COLO829 (cell line): ENCODE data around the gene ST6GALNAC5.
A peak's percentile ranks its signal among the peaks of the same experiment; 100 is the strongest.
"Not testable (repeated sequence)": the region's sequence is repeated elsewhere in the genome, so short reads cannot be mapped to it uniquely, and the experiment has no call there.

Experiments
- DNase-seq: peaks from one replicate; pipeline ENCODE4 v3.0.0; 2012; ENCODE audit warnings: low spot score

Gene ST6GALNAC5

DNA sequence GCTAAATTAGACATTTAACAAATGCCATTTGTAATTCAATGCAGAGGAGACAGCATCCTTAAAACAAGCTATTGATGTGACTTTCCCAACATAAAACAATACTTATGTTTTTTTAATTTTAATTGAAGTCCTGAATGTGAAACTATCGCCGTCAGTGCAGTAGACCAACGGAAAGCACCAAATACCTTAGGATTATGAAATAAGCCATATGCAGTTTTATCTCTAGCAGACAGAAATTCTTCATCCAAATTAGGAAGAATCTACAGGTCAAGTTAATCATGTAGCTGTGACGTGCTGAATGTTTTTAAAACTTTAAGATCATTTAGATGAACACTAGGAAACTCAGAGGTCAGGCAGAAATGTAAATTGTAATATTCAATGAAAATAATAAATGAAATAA lies 714 bp upstream of the ST6GALNAC5 start:
- no peak for DNase-seq

DNA sequence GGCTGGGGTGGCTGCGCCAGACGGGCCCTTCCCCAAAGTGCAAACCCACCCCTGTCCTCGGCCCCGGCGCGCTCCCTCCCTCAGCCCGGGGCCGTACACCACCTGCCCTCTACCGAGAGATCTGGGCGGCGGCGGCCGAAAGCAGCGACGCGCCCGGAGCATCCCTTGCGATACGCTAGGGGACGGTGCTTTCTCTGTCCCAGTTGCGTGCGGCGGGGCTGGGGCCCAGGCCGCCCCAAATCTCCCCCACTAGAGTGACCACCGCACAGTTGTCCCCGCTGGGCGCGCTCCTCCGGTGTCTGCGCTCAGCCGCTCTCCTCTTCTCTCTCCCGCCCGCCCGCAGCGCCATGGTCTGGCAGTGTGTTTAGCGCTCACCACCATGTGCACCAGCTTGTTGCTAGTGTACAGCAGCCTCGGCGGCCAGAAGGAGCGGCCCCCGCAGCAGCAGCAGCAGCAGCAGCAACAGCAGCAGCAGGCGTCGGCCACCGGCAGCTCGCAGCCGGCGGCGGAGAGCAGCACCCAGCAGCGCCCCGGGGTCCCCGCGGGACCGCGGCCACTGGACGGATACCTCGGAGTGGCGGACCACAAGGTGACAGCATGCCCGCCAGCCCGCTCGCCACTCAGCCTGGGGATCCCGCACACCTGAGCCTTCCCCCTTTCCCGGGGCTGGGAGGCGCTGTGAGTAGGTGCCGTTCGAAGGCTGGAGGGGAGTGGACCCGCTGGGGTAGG lies 1.0 kb downstream of the ST6GALNAC5 start:
- DNase-seq: no peak

DNA sequence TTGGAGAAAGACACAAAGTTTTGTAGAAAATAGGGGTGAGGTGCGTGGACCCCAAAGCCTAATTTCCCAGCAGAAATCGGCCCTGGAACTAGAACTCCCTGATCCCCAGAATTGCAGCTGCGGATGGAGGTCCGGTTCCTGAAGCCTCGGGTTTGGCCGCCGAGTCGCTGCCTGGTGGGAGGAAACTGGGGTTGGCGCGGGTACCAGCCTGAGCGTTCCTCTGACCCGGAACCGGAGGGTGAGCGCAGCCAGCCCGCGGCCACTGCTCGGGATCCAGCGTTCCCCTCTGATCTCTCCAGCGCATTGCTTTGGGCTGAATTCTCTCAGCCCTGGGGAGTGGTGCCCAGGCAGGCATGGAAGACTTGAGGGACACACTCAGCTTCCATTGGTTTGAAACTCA lies 1.6 kb downstream of the ST6GALNAC5 start:
- DNase-seq: no peak

DNA sequence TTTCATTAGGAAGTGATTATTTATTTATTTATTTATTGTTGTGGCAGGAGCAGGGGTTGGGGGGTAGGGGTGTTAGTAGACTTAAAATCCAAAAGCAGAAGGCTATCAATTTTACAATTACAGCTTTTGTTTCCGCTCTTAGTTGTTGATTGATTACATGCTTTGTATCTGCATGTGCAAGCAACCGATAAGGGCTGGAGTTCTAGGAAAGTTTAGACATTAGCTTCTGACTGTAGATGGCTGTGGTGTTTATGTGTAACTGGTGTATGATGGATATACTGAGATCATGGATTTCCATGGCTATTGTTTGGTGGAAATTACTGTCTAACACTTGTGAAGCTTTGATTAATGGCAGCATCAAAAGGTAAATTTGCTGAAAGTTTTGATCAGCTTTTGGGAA lies 2.8 kb downstream of the ST6GALNAC5 start:
- DNase-seq: no peak

DNA sequence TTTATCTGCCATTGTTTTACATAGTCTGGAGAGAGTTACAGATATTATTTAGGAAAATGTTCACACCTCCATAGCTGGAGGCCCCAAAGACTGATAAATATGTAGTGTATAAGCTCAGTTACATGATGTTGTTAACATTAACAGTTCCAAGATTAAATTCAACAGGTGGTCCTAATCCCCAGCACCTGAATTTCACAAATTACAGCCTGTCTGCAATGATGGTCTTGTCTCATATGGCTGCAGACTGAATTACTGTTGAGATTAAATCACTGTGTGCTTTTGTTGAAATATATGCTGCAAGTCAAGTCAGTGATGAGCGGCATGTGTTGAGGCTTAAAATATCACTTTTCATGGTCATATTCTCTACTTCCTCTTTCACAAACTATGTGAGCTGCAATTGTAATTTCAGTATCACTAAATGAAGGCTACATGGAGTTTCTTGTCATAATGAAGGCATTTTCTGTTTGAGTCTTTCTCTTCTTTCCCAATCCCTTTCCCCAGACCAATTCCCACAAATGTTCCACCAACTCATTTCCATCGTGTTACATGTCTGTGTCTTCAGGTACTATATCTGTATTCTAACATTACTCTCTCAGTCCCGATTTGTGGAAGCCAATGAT lies 4.2 kb downstream of the ST6GALNAC5 start:
- DNase-seq: no peak

DNA sequence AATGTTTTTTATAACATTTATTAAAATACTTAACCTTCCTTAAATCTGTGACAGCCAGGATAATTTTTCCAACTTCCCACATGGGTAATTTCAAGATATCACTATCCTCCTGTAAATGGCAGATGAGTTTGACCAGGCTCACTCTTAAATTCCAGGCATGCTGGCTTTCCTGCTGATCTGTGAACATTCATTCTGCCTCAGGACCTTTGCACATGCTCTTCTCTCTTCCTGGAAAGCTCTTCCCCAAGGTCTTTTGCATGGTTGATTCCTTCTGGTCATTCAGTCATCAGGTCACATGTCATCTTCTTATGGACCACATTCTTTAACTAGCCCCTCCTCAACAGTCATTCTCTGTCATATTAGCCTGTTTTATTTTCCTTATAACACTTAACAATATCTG lies 5.7 kb downstream of the ST6GALNAC5 start:
- DNase-seq: no peak

DNA sequence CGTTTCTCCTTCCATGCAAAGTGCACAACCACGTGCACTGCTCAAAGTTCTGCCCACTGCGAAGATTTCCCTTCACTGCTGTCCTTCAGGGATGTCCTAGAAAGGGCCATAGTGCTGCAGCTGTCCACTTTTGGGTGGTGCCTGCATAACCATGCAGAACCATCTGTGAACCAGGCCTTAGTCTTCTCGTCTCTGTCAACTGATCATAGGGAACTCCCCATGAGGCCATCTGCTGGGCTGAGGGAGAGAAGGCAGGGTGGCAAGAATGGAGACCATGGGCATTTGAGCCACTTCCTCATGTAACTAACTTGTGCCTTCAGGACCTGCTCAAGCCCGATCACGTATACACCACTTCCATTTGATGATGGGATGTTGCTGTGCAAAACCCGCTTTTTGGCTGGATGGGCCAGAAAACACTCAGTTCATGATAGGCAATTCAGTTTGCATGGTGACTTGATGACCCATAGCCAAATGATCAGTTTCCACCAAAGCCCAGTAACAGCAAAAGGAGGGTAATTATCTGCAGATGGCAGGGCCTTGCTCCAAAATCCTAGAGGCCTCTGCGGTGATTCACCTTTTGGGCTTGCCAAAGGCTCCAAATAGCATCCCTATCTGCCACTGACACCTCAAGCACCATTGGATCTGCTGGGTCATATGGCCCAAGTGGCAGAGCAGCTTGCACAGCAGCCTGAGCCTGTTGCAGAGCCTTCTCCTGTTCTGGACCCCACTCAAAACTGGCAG lies 9.5 kb downstream of the ST6GALNAC5 start:
- no peak for DNase-seq

DNA sequence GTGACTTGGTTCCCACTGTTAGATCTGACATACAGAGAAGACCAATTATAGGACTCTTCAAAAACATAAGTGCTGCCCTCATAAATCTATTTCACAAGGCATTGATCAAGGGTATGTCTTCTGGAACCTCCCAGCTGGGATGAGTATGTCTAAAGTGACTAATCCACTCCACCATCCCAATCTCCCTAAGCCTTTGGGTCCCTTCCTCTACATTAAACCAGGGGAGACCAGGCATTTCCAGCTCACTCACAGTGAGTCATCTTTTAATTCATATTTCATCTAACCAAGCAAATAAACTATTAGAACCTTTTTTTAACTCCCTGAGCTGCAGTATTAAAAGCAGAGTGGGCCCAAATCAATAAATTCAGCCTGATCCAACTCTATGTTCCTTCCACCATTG lies 11.7 kb downstream of the ST6GALNAC5 start:
- not testable (repeated sequence) for DNase-seq

DNA sequence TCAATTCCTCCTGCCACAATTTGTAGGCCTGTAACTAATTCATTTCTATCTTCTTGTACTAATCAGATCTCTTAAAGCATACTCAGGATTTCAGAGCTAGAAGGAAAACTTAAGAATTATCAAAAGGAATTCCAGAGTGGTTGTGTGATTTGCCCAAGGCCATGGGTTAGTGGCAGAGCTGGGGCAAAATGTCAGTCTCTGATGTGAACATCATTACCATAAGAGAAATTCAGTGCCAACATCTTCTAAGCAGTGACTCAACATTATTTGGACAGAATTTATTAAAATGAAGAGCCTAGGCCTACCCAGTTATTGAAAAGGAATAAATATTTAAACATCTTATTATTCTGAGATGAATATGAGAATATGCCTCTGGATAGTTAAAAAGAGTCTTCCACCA lies 14.5 kb downstream of the ST6GALNAC5 start:
- peak; percentile 11 for DNase-seq

DNA sequence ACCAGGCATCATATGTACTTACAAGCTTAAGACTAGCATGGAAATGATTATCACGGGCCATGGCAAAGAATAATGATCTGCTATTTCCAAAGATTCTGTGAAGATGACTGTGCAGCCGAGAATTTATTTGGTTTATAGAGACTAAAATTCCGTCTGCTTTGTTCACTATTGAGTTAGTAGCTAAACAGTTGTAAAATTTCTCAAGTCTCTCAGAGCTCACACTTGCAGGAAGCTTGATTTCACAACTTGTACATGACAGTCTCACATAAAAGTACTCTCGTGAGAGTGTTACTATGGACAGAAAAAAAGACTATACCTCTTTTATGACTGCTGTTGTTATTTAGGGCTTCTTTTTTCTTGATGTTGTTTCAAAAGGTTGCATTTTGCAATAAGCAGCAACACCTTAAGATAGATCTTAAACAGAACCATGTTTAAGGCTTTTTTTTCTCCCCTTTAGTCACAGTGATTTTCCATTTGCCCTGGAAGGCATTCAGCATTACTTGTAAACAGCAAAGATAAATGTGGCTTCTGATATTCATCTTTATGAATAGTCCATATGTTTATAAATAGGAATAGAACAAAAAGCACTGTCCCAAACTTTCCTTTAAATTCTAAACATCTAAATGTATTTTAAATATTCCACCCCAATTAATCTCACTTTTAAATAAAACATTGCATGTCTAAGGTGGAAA lies 24.8 kb downstream of the ST6GALNAC5 start:
- no peak for DNase-seq

DNA sequence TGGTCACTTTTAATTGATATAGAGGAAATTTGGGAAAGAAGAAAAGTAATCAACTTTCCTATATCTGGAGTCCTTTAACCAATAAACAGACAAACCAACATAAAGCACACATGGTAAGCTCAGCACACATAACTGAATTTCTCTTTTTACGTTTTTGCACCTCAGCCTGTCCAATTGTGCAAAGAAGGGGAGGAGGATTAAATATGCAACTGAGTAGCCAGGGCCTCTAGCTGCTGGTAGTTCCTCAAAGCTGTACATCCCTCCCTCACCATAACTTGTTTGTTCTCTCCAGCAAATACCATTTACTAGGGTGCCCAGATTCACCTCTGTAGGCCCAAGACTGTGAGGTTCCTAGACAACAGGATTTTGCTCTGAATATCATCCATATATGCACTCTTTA lies 25.4 kb downstream of the ST6GALNAC5 start:
- no peak for DNase-seq

DNA sequence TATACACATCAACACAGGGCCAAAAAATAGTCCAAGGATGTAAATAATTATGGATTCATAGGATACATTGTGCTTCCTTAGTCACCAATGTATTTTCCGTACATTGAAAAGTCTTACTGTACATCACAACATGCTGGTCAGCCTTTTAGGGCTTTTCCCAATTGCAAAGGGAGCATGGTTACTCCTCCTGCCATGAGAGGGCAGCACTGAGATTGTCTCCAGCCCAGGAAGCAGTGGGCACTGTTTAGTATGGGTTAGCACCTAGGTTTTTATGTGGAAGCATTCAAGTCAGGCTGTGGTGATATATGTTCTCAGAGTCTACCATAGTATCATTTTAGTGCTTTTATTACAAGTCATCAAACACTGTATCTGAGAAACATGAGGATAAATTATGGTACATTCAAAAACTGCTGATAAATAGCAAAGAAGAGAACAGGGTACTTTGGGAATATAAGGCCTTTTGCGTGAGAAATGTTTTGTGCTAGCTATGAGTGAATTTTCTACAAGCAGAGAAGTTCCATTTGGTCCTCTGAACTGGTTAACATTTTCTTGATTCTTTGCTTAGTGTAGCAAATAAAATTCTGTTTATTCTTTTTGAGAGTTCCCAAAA lies 34.0 kb downstream of the ST6GALNAC5 start:
- peak; percentile 32 for DNase-seq

DNA sequence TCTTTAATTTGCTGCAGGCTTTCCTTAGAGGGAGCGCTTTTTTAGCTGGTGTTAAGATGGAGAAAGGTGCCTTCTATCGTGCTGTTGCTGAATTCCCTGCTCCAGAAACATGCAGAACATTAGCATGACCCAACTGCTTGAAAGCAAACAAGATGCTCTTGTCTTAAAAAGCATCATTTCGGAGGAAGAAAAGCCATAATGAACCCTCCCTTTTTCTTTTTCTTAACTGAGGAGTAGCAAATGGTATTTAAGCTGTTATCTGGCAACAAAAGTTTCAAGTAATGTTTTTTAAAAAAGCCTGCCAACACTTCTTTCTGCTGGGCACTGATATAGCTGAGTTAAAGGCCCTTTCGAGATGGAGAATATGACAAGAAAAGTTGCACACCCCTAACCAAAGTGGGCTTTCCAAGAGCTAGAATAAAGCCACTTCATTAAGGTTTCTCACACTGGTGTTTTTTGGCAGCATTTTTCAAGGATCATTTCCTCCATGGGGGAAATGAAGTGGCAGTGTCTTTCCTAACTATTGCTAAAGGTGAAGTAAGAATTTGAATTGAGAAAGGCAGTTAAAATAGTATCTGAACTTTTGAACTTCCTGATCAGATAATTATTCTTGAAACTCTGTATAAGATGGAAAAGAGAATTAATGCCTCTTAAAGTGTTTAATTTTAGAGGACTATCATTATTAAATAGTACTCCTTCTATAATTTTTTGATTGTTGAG lies 38.8 kb downstream of the ST6GALNAC5 start:
- no peak for DNase-seq

DNA sequence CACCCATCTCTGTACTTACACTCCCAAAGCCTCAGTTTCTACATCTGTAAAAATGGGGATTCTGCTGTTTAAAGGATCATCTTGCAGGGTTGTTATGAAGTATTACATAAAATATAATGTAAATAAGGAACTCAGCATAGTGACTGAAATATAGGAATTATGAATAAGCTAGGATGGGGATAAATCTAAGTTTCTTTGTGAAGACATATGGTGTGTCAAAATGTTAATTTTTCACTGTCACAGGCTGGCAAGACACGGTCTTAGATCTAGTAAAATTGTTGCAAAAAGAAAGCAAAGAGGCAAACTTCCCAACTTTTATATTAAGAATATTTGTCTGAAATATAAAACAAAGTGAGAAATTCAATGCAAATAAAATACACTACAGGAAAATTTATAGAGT lies 42.0 kb downstream of the ST6GALNAC5 start:
- no peak for DNase-seq

DNA sequence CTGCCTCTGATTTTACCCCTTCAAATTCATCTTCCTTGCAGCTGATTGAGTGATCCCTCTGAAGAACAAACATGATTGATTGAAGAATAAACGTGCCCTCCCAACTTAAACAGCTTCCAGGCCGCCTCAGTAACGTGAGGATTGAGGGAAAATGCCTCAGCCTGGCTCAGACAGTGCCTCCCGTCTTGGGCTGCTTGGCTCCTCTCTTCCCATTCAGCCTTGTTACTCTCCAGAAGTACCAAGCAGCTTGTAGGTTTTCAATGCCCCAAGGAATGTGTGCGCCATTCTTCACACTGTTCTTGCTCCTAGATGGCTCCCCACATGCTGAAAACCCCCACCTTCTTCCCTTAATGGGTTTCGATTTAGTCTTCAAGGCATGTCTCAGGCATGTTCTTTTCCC lies 51.8 kb downstream of the ST6GALNAC5 start:
- DNase-seq: no peak

DNA sequence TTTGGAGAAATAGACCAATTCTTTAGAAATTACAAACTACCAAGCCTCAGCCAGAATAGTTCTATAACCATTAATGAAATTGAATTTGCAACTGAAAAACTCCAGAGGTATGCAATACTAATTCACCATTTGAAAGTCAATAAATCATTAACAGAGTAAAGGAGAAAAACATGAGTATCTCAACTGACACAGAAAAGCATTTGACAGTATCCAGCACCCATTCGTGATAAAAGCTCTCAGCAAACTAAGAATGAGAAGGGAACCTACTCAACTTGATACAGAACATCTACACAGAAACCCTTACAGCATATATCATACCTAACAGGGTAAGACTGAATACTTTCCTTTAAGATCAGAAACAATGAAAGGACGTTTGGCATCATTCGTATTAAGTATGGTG lies 54.3 kb downstream of the ST6GALNAC5 start:
- DNase-seq: no peak

DNA sequence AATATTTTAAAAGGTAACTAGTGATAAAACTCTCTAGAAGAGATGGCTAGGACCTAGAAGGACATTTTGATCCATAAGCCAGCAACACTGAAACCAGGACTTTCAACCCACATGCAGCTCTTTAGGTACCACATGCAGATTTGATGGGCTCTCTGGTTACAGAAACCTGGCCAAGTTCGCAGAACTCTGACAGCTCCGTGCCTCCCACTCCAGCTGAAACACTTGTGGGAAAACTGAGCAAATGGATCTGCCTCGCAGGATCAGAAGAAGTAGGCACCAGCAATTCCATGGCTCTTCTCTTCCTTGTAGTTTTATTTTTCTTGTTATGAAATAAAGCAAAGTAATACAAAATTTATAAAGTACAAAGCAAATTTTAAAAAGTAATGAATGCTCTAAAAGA lies 58.5 kb downstream of the ST6GALNAC5 start:
- DNase-seq: no peak

DNA sequence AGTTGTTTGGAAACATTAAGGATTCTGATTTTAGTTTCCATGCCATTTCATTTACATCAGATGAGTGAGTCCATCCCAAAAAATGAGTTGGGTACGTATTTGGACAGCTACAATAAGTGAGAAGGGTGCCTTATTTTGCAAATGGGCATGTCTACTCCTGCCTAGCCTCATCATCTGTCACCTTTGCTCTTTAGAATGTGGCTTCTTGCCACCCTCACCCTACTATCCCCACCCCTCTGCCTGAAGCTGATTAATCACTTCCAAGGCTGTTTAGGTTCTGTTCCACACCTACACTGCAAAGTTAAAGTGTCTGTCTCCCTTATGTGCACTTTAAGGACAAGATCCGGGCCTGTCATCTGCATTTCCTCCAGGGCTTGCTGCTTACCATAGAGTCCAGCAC lies 61.2 kb downstream of the ST6GALNAC5 start:
- DNase-seq: no peak

DNA sequence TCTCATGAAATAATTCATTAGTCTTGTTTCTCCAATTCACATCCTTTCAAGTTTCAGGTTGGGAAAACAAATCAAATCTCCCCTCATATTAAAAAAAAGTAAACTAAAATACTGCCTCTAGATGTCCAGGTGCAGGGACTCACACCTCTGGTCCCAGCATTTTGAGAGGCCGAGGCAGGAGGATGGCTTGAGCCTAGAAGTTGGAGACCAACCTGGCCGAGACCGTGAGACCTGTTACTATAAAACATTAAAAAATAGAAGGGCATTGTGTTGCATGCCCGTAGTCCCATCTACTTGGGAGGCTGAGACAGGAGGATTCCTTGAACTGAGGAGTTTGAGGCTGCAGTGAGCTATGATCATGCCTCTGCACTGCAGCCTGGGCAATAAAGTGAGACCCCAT lies 61.9 kb downstream of the ST6GALNAC5 start:
- DNase-seq: no peak

DNA sequence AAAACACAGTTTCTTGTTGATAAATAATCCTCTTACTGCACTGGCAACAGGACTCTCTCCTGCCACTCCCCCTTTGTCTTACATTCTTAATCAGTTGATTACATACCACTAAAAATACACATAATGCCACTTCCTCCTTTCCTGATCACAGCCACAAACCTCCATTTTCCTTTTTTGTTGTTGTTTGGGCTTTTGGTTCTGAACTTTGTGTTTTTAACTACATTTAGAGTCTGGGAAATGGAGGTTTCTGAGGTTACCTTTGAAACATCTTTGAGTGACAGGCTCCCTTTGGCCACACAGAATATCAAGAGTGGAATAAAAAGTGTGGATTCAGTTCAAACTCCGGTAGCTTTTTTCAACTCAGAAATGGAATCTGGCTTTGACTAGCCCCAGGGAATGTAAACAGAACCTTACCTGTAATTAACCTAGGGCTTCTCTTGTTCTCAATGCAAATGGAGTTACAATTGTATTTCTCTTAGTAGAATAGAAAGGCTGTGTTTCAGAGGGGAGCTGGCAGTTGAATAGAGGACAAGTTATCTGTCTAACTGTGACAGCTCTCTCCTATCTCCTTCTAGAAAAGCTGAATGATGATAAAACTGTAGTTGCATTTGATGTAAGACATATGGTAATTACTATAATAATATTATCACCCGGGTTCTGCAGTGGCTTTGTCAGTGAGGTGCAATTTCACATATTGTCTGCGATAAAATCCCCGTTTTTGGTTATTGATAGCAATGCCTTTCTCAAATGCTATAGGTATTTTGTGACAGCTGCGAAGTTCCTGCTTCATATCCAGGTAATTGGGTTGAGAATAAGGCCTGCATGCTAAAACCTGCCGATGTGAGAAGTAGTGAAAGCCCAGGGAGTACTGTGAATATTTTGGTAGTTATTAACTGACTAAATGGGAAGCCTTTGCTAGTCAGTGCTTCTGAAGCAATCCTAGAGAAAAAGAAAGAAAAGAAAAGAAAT lies 66.9 kb downstream of the ST6GALNAC5 start:
- no peak for DNase-seq
